Measurements from ENCODE around the gene CHRNA4. TPM values are rescaled to one million over a fixed set of nuclear protein-coding genes. Genes with fewer than 3 reads are reported as not detected.

Gene CHRNA4
- total RNA-seq, 3 donors from 2014 or later: not detected

DNA sequence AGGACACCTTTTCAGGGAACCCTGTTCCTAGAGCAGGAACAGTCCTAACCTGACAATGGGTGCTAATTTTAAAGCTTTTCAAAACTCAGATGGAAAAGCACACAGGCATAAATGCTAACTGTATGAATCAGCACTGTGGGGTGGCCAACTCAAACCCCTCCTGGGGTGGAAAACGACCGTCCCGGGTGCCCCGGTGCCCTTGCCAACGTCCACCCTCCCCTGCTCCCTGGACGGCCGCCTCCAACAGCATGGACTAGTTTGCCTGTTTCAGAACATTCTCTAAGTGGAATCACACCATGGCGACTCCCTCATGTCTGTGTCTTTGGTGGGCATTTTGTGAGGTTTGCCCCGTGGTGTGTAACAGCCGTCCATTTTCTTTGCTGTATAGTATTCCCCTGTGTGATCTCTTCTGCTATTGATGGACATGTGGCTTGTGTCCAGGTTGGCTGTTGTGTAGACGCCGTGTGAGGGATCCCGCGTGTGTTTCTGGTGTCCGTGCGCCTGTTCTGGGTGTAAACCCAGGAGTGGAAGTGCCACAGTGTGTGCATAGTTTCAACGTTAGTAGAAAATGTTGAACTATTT lies 62.3 kb downstream of the CHRNA4 start:
- DNase-seq (no peak), ATAC-seq (no peak)
- Histone ChIP-seq H3K4me3 (no peak overlapping the region), H3K9me3 (no peaks in the 10 kb centered on the region), H3K36me3 (ENCODE audit: low read depth) (no peaks in the 10 kb centered on the region), H3K4me1 (ENCODE audit: low read depth) (no peaks in the 10 kb centered on the region)
- intact Hi-C loops (cut with DNase I, micrococcal nuclease): no loop called here
- TF ChIP-seq, protein P1, sequence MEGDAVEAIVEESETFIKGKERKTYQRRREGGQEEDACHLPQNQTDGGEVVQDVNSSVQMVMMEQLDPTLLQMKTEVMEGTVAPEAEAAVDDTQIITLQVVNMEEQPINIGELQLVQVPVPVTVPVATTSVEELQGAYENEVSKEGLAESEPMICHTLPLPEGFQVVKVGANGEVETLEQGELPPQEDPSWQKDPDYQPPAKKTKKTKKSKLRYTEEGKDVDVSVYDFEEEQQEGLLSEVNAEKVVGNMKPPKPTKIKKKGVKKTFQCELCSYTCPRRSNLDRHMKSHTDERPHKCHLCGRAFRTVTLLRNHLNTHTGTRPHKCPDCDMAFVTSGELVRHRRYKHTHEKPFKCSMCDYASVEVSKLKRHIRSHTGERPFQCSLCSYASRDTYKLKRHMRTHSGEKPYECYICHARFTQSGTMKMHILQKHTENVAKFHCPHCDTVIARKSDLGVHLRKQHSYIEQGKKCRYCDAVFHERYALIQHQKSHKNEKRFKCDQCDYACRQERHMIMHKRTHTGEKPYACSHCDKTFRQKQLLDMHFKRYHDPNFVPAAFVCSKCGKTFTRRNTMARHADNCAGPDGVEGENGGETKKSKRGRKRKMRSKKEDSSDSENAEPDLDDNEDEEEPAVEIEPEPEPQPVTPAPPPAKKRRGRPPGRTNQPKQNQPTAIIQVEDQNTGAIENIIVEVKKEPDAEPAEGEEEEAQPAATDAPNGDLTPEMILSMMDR (IDR thresholded peaks at IDR 0.05): no peak

DNA sequence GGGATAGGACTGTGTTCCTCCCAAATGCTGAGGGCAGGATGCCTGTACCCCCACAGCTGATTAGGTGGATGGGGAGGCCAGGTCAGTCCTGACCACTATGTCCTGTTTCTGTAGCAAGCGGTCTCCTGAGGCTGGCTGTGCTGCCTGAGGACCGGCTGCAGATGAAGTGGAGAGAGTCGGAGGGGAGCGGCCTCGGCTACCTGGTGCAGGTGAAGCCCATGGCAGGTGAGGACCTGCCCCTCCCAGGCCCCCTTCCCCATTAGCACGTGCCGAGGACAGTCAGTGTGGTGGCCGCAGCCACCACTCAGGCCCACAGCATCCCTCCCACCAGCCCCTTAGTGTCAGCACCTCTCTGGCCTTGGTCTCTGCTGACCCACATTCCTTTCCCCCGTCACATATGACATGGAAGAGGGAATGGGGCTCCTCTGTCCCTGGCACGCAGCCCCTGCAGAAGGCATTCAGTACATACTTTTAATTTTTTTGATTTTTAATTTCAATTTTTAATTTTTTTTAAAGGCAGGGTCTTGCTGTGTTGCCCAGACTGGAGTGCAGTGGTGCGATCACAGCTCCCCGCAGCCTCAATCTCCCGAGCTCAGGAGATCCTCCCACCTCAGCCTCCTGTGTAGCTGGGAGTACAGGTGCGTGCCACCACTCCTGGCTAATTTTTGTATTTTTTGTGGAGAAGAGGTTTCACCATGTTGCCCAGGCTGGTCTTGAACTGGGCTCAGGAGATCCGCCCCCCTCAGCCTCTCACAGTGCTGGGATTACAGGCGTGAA lies 63.2 kb downstream of the CHRNA4 start:
- TF ChIP-seq, protein P1 (IDR thresholded peaks at IDR 0.05): no peak
- Histone ChIP-seq H3K36me3 (ENCODE audit: low read depth) (no peaks in the 10 kb centered on the region), H3K9me3 (no peaks in the 10 kb centered on the region), H3K4me3 (no peak overlapping the region), H3K4me1 (ENCODE audit: low read depth) (no peaks in the 10 kb centered on the region)
- intact Hi-C loops (cut with DNase I, micrococcal nuclease): no loop called here
- ATAC-seq (no peak), DNase-seq (no peak)

DNA sequence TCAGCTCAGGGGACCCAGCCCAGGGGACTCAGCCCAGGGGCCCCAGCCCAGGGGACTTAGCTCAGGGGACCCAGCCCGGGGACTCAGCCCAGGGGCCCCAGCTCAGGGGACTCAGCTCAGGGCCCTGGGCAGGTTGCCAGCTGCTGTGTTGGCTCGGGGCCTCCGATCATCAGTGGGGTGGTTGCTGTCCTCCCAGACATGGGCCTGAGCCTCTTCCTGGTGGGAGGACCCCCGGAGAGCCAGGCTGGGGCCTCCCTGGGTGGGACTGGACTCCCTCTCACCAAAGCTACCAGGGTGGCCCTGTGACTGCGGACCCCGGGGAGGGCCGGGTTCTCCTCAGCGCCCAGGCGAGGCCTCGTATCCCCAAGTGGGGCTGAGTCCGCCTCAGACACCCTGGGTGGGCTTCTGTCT lies 63.8 kb downstream of the CHRNA4 start:
- ATAC-seq (no peak), DNase-seq (no peak)
- H3K4me3 ChIP-seq: no peak overlapping the region
- intact Hi-C loops (cut with DNase I, micrococcal nuclease): no loop called here
- H3K4me1 ChIP-seq (ENCODE audit: low read depth): no peaks in the 10 kb centered on the region
- H3K9me3 ChIP-seq: no peaks in the 10 kb centered on the region
- H3K36me3 ChIP-seq (ENCODE audit: low read depth): no peaks in the 10 kb centered on the region
- TF ChIP-seq, protein P1 (IDR thresholded peaks at IDR 0.05): no peak

DNA sequence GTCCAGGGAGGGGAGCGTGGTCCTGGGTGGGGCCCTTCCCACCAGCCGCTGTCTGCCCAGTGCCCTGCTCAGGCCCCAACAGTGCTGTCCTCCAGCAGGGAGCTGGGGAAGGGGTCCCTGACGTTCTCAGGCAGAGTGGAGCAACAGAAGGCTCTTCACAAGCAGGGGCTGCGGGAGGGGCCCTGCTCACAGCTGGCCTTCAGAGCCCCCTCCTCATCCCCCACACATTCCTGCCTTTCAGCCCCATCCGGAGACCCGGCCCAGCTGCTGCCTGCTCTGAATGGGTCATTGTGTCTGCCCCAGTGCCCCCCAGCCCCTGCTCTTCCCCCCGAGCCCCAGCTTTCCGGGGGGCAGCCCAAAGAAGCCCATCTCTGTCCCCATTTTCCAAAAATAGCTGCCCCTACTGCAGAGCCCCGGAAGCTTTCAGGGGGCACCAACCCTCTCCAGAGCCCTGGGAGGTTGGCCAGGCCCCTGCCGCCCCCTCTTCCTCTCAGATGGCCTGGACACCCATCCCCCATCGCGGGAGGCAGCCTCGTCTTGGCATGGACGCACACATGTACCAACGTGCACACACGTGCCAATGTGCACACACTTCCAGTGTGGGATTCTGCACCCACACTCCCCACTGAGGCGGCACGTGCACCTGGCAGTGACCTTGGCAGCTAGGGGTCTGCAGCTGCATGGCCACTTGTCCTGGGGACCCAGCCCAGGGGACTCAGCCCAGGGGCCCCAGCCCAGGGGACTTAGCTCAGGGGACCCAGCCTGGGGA lies 64.4 kb downstream of the CHRNA4 start:
- Histone ChIP-seq H3K36me3 (ENCODE audit: low read depth) (no peaks in the 10 kb centered on the region), H3K9me3 (no peaks in the 10 kb centered on the region), H3K4me1 (ENCODE audit: low read depth) (no peaks in the 10 kb centered on the region), H3K4me3 (no peak overlapping the region)
- DNase-seq: no peak
- intact Hi-C loops (cut with DNase I, micrococcal nuclease): no loop called here
- ATAC-seq: no peak
- TF ChIP-seq, protein P1 (IDR thresholded peaks at IDR 0.05): no peak

DNA sequence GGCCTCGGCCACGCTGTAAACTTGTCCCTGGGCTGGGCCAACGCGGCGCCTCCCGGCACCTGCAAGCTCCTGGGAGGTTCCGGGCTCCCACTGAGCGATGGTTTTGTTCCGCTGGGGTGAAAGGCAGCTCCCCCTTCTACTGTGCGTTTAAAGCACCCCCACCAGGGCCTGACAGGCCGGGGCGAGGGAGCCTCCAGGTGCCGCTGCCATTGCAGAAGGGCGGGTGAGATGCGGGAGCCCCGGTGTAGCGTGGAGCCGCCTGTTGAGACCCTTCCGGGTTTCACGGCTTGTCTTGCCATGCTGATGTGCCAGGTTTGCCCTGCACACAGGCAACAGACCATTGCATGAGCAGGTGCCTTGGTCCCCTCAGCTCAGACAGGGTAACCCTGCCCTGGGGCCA lies 65.3 kb downstream of the CHRNA4 start:
- H3K4me3 ChIP-seq: no peak overlapping the region
- TF ChIP-seq, protein P1 (IDR thresholded peaks at IDR 0.05): no peak
- ATAC-seq (no peak), DNase-seq (no peak)
- H3K4me1 ChIP-seq (ENCODE audit: low read depth): no peaks in the 10 kb centered on the region
- no peaks in the 10 kb centered on the region for H3K9me3 ChIP-seq
- intact Hi-C loops (cut with DNase I, micrococcal nuclease): no loop called here
- H3K36me3 ChIP-seq (ENCODE audit: low read depth): no peaks in the 10 kb centered on the region

Data from mucosa of descending colon (tissue), 3 donors.